Esophagus squamous epithelium (tissue), 4 donors: ENCODE measurements around the gene UBL5.

Source experiments
- CTCF ChIP-seq, 6 experiments: fragments of 450-650 bp in 4 of 6; fragments of 200-600 bp in 2 of 6; sonication (generic) in 2 of 6; IDR thresholded peaks; one replicate each; pipeline ENCODE4 v1.5.1; 2016 to 2019; ENCODE audit warnings: antibody characterized with exemption in 6 of 6, mild to moderate bottlenecking in 4 of 6, moderate library complexity in 4 of 6
- POLR2A ChIP-seq, 4 donors: fragments of 450-650 bp; IDR thresholded peaks; one replicate each; pipeline ENCODE4 v1.6.1; 2017; ENCODE audit warnings: antibody characterized with exemption in 4 of 4, mild to moderate bottlenecking in 4 of 4, moderate library complexity in 3 of 4

- no peak for TF ChIP-seq CTCF (IDR thresholded peaks at IDR 0.05)
- no peak for TF ChIP-seq POLR2A (IDR thresholded peaks at IDR 0.05)
These were observed 48.1 kb downstream of the UBL5 start for GRCh38 chr19:9875796-9876195.
